OCI-LY7 (cell line): ENCODE results near the gene TCERG1L. TPM values are rescaled to one million over a fixed set of nuclear protein-coding genes. Genes with fewer than 3 reads are reported as not detected.

ENCODE experiments used
- BruUV-seq: library from RNA; stranded (reverse); fragments of 400-500 nt; replicated peaks from 2 replicates; lab custom pipeline; 2021; lab: Mats Ljungman, UMichigan
- CTCF ChIA-PET: fragments of 300-600 bp; sonication (Branson Sonifier 250); formaldehyde crosslinking; loops from one replicate; lab custom pipeline; 2022; ENCODE audit warnings: antibody characterized with exemption; ENCODE audit not compliant: unreplicated experiment; lab: Charles Lee
- POLR2A ChIA-PET: fragments of 300-600 bp; sonication (Branson Sonifier 250); formaldehyde crosslinking; loops from one replicate; lab custom pipeline; 2022; ENCODE audit warnings: antibody characterized with exemption; lab: Charles Lee
- DNase-seq: peaks from one replicate; pipeline ENCODE4 v3.0.0-alpha.2; 2015; ENCODE audit warnings: low spot score
- H2AFZ ChIP-seq: fragments of 200-600 bp; sonication (generic), shearing (Covaris generic); 2 replicates; pipeline ENCODE4 v1.6.1; 2014; ENCODE audit warnings: mild to moderate bottlenecking, antibody characterized with exemption, low read length, moderate library complexity
- H3K27ac ChIP-seq: fragments of 200-600 bp; sonication (generic); 2 replicates; pipeline ENCODE4 v1.5.1; 2014; ENCODE audit warnings: mixed run types, low read depth, mild to moderate bottlenecking, moderate library complexity, low read length, inconsistent platforms; ENCODE audit not compliant: poor library complexity, severe bottlenecking
- H3K36me3 ChIP-seq: fragments of 200-600 bp; sonication (generic); 2 replicates; pipeline ENCODE4 v1.6.1; 2014; ENCODE audit warnings: mild to moderate bottlenecking, antibody characterized with exemption, low read length, moderate library complexity, mixed read lengths; ENCODE audit not compliant: insufficient read depth
- H3K4me1 ChIP-seq: fragments of 200-600 bp; sonication (generic); 2 replicates; pipeline ENCODE4 v1.5.1; 2014; ENCODE audit warnings: mild to moderate bottlenecking, low read length; ENCODE audit not compliant: insufficient read depth, poor library complexity, severe bottlenecking
- H3K4me2 ChIP-seq: fragments of 200-600 bp; sonication (generic); 2 replicates; pipeline ENCODE4 v1.6.1; 2014; ENCODE audit warnings: mild to moderate bottlenecking, low read length
- H3K4me3 ChIP-seq: fragments of 200-600 bp; sonication (generic); 2 replicates; pipeline ENCODE4 v1.5.1; 2014; ENCODE audit warnings: mild to moderate bottlenecking, low read depth, low read length; ENCODE audit not compliant: poor library complexity, severe bottlenecking
- H3K79me2 ChIP-seq: fragments of 200-600 bp; sonication (generic); 2 replicates; pipeline ENCODE4 v1.6.1; 2016; ENCODE audit warnings: low read depth, mild to moderate bottlenecking, low read length, moderate library complexity, mixed read lengths; ENCODE audit not compliant: insufficient read depth
- H3K9me2 ChIP-seq: fragments of 200-600 bp; sonication (generic); 2 replicates; pipeline ENCODE4 v1.6.1; 2016; ENCODE audit warnings: mild to moderate bottlenecking, low read length, mixed read lengths; ENCODE audit not compliant: insufficient read depth
- H3K9me3 ChIP-seq: fragments of 200-600 bp; sonication (generic); 2 replicates; pipeline ENCODE4 v1.6.1; 2014; ENCODE audit warnings: mild to moderate bottlenecking, mixed run types, low read length, mixed read lengths
- H4K20me1 ChIP-seq: fragments of 200-600 bp; sonication (generic); 2 replicates; pipeline ENCODE4 v1.6.1; 2014; ENCODE audit warnings: mild to moderate bottlenecking, antibody characterized with exemption, low read length, moderate library complexity, mixed read lengths; ENCODE audit not compliant: insufficient read depth
- EZH2phosphoT487 ChIP-seq: fragments of 200-600 bp; sonication (generic); IDR thresholded peaks from 2 replicates; pipeline ENCODE4 v1.6.1; 2018; ENCODE audit warnings: low read depth, borderline replicate concordance, mild to moderate bottlenecking, mixed run types, antibody characterized with exemption, low read length, moderate library complexity, mixed read lengths
- intact Hi-C: fragments of 100-400 bp; cut with micrococcal nuclease; formaldehyde crosslinking; loops from one replicate; pipeline ENCODE4 v1.10.0; 2022; ENCODE audit not compliant: unreplicated experiment
- total RNA-seq, 2 experiments: library from RNA; depleted of rRNA in 1 of 2; stranded (reverse); fragments of >200 nt in 1 of 2; shearing (Covaris generic) in 1 of 2; gene quantifications; 2 replicates each; pipeline ENCODE4 v1.2.3, GENCODE V29; 2014 to 2022
- TF ChIP-seq, protein P1 (sequence below): fragments of 200-600 bp; sonication (generic); conservative IDR thresholded peaks from 2 replicates; pipeline ENCODE4 v1.5.1; 2014; ENCODE audit warnings: mild to moderate bottlenecking, antibody characterized with exemption, low read length, moderate library complexity, mixed read lengths

Gene TCERG1L
- total RNA-seq, 2 experiments from 2014 or later: not detected

DNA sequence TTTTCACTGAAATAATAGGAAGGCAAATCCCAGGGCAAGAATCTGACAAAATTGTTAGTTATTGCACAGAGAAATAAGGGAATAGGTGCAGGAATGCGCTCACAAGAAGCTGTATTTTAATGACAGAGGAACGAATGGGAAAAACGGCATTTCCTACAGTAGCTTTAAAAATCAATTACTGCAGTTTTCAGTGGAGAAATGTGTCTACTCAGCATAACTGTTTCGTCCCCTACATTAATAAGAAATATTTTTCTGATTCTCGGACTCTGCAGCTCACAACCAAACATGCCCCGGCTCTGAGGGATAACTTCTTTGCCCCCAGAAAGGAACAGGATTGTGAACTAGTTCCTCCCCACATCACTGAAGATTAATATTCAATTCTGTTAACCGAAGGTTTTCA is 44.9 kb upstream of the TCERG1L start:
- Histone ChIP-seq H3K4me1 (no peaks in the 10 kb centered on the region), H3K9me2 (no peaks in the 10 kb centered on the region), H3K79me2 (no peaks in the 10 kb centered on the region), H3K27ac (no peak overlapping the region), H2AFZ (no peak overlapping the region), H3K4me3 (no peak overlapping the region), H4K20me1 (no peaks in the 10 kb centered on the region), H3K36me3 (no peaks in the 10 kb centered on the region), H3K9me3 (no peaks in the 10 kb centered on the region), H3K4me2 (no peak overlapping the region)
- TF ChIP-seq, protein P1, sequence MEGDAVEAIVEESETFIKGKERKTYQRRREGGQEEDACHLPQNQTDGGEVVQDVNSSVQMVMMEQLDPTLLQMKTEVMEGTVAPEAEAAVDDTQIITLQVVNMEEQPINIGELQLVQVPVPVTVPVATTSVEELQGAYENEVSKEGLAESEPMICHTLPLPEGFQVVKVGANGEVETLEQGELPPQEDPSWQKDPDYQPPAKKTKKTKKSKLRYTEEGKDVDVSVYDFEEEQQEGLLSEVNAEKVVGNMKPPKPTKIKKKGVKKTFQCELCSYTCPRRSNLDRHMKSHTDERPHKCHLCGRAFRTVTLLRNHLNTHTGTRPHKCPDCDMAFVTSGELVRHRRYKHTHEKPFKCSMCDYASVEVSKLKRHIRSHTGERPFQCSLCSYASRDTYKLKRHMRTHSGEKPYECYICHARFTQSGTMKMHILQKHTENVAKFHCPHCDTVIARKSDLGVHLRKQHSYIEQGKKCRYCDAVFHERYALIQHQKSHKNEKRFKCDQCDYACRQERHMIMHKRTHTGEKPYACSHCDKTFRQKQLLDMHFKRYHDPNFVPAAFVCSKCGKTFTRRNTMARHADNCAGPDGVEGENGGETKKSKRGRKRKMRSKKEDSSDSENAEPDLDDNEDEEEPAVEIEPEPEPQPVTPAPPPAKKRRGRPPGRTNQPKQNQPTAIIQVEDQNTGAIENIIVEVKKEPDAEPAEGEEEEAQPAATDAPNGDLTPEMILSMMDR: no peak
- TF ChIP-seq EZH2phosphoT487: no peak
- ChIA-PET POLR2A (no interaction called here), CTCF (no interaction called here)
- intact Hi-C loops: no loop called here
- no peak for DNase-seq
- BruUV-seq: no TSS peak

DNA sequence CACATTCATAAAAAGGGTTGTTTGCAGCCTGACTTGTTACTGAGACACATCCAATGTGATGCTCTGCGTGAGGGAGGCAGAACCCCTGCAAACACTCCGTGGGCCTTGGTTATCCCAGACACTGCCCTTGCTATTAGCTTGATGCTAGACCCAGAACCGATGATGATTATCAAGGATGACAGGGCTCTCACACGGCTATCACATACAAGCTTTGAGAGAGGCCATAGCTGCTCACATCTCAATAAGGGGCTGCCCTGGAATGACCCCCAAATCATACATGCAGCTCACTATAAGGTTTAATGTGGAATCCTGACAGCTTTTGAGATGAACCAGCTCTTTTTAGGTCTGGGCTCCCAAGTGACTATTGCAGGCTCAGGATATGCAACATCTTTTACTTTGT is 44.4 kb upstream of the TCERG1L start:
- Histone ChIP-seq H3K27ac (no peak overlapping the region), H3K4me3 (no peak overlapping the region), H4K20me1 (no peaks in the 10 kb centered on the region), H3K9me3 (no peaks in the 10 kb centered on the region), H3K36me3 (no peaks in the 10 kb centered on the region), H3K4me2 (no peak overlapping the region), H3K9me2 (no peaks in the 10 kb centered on the region), H3K79me2 (no peaks in the 10 kb centered on the region), H3K4me1 (no peaks in the 10 kb centered on the region), H2AFZ (no peak overlapping the region)
- no peak for DNase-seq
- POLR2A ChIA-PET: interaction anchor here (1.7 kb wide), 1 partner anchor 12 kb away, joined by 5 read pairs; no protein-coding TSS in a partner anchor
- intact Hi-C loops: no loop called here
- no TSS peak for BruUV-seq
- TF ChIP-seq EZH2phosphoT487: no peak
- TF ChIP-seq, protein P1: no peak
- CTCF ChIA-PET: no interaction called here

DNA sequence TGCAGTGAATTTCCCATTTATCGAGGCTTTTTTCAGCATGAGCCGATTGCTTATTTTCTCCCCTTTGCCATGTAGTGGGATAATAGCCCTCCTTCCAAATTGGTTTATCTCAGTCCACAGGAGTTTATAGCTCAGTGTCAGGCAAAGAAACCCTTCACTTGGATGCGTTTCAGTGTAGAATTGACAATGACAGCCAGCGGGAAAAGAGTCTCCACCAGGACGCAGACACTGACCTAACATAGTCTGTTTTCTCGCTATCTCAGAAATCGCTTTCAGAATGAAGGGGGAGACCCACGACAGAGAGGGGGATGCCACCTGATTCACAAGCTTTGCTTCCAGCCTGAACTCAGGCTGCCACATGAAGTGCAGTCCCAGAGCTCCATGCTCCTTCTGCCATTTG is 43.5 kb upstream of the TCERG1L start:
- no TSS peak for BruUV-seq
- CTCF ChIA-PET: no interaction called here
- intact Hi-C loops: no loop called here

More for the DNA sequence above, 43.5 kb upstream of the TCERG1L start:
- H3K9me3 ChIP-seq: no peaks in the 10 kb centered on the region
- H2AFZ ChIP-seq: no peak overlapping the region
- H3K9me2 ChIP-seq: no peaks in the 10 kb centered on the region
- H4K20me1 ChIP-seq: no peaks in the 10 kb centered on the region
- DNase-seq: no peak
- H3K79me2 ChIP-seq: no peaks in the 10 kb centered on the region
- no peak overlapping the region for H3K27ac ChIP-seq
- no peak overlapping the region for H3K4me2 ChIP-seq
- no peak for TF ChIP-seq EZH2phosphoT487
- TF ChIP-seq, protein P1: no peak
- POLR2A ChIA-PET: interaction anchor here (1.7 kb wide), 1 partner anchor 11 kb away, joined by 5 read pairs; no protein-coding TSS in a partner anchor
- H3K36me3 ChIP-seq: no peaks in the 10 kb centered on the region
- no peaks in the 10 kb centered on the region for H3K4me1 ChIP-seq
- H3K4me3 ChIP-seq: no peak overlapping the region
